MCF 10A (cell line): Measurements from ENCODE around the gene TAOK3. TPM values are rescaled to one million over a fixed set of nuclear protein-coding genes. Genes with fewer than 3 reads are reported as not detected.

ENCODE experiments used
- BruUV-seq: library from RNA; stranded (reverse); fragments of 400-500 nt; replicated peaks from 2 replicates; lab custom pipeline; 2021; lab: Mats Ljungman, UMichigan
- CTCF ChIA-PET: fragments of 300-600 bp; sonication (Branson Sonifier 250); formaldehyde crosslinking; extraction: SDS; loops from one replicate; lab custom pipeline; 2021; ENCODE audit warnings: antibody characterized with exemption, inconsistent platforms; lab: Yijun Ruan, JAX
- POLR2A ChIA-PET: fragments of 300-600, 350-650 bp; sonication (Branson Sonifier 250); formaldehyde crosslinking; extraction: SDS; loops from one replicate; lab custom pipeline; 2020; ENCODE audit warnings: antibody characterized with exemption, inconsistent platforms; lab: Yijun Ruan, JAX
- DNase-seq: peaks from one replicate; pipeline ENCODE4 v3.0.0-alpha.2; 2018; ENCODE audit not compliant: unreplicated experiment
- H3K27ac Mint-ChIP-seq: one replicate; pipeline ENCODE4 v1.8.0; 2022; ENCODE audit warnings: mild to moderate bottlenecking, low read depth, mixed read lengths; ENCODE audit not compliant: unreplicated experiment
- H3K27me3 Mint-ChIP-seq: one replicate; pipeline ENCODE4 v1.8.0; 2022; ENCODE audit warnings: mixed read lengths; ENCODE audit not compliant: insufficient read depth, unreplicated experiment
- H3K36me3 Mint-ChIP-seq: one replicate; pipeline ENCODE4 v1.8.0; 2022; ENCODE audit warnings: mild to moderate bottlenecking, moderate library complexity, mixed read lengths; ENCODE audit not compliant: insufficient read depth, unreplicated experiment
- H3K4me1 Mint-ChIP-seq: one replicate; pipeline ENCODE4 v1.8.0; 2022; ENCODE audit warnings: mixed read lengths; ENCODE audit not compliant: insufficient read depth, unreplicated experiment
- H3K4me3 Mint-ChIP-seq: one replicate; pipeline ENCODE4 v1.8.0; 2022; ENCODE audit warnings: mild to moderate bottlenecking, moderate library complexity, mixed read lengths; ENCODE audit not compliant: unreplicated experiment
- H3K9me3 Mint-ChIP-seq: one replicate; pipeline ENCODE4 v1.8.0; 2022; ENCODE audit warnings: mixed read lengths; ENCODE audit not compliant: unreplicated experiment
- CTCF ChIP-seq: fragments of 200-600 bp; IDR thresholded peaks from one replicate; pipeline ENCODE4 v1.8.0; 2022; ENCODE audit warnings: antibody characterized with exemption, mild to moderate bottlenecking; ENCODE audit not compliant: unreplicated experiment
- intact Hi-C: fragments of 100-400 bp; cut with micrococcal nuclease; formaldehyde crosslinking; loops from 2 replicates; pipeline ENCODE4 v1.14.1; 2022
- total RNA-seq: library from RNA; stranded (reverse); gene quantifications from 2 replicates; pipeline ENCODE4 v1.2.3, GENCODE V29; 2022

TAOK3 gene
- total RNA-seq, 1 experiment from 2014 or later, result 28.6 TPM

- peaks cover 86% of the 10 kb centered on the region for H3K36me3 Mint-ChIP-seq
- no peak for TF ChIP-seq CTCF
- H3K27me3 Mint-ChIP-seq, result no peaks in the 10 kb centered on the region
- intact Hi-C loops, result no loop called here
- DNase-seq, result no peak
- no peaks in the 10 kb centered on the region for H3K9me3 Mint-ChIP-seq
- ChIA-PET CTCF (interaction anchor here (1.0 kb wide), 1 partner anchor 1385 kb away, joined by 3 read pairs; no protein-coding TSS in a partner anchor), POLR2A (no interaction called here)
- BruUV-seq, result no TSS peak
- H3K4me3 Mint-ChIP-seq, result no peak overlapping the region
- no peaks in the 10 kb centered on the region for H3K4me1 Mint-ChIP-seq
- H3K27ac Mint-ChIP-seq, result no peak overlapping the region
Observed at GRCh38 chr12:118397708-118398440, 25.2 kb upstream of the TAOK3 start.

- no peak for DNase-seq
- intact Hi-C loops, result no loop called here
- peaks cover 86% of the 10 kb centered on the region for H3K36me3 Mint-ChIP-seq
- no peaks in the 10 kb centered on the region for H3K4me1 Mint-ChIP-seq
- TF ChIP-seq CTCF, result no peak
- POLR2A ChIA-PET, result no interaction called here
- no peaks in the 10 kb centered on the region for H3K27me3 Mint-ChIP-seq
- no peaks in the 10 kb centered on the region for H3K9me3 Mint-ChIP-seq
- no peak overlapping the region for H3K4me3 Mint-ChIP-seq
- H3K27ac Mint-ChIP-seq, result no peak overlapping the region
- BruUV-seq, result no TSS peak
- CTCF ChIA-PET, result interaction anchor here (1.6 to 5.5 kb wide), 2 partner anchors 14 to 1153 kb away, joined by 6 to 62 read pairs; partner anchors contain the start of gene SUDS3
Observed at GRCh38 chr12:118391836-118392235, 19.1 kb upstream of the TAOK3 start.

- Mint-ChIP-seq H3K4me1 (no peaks in the 10 kb centered on the region), H3K9me3 (no peaks in the 10 kb centered on the region), H3K4me3 (no peak overlapping the region), H3K36me3 (peaks cover 88% of the 10 kb centered on the region), H3K27me3 (no peaks in the 10 kb centered on the region), H3K27ac (no peak overlapping the region)
- TF ChIP-seq CTCF, result no peak
- POLR2A ChIA-PET, result interaction anchor here (1.2 kb wide), 1 partner anchor 14 kb away, joined by 3 read pairs; no protein-coding TSS in a partner anchor
- no peak for DNase-seq
- no TSS peak for BruUV-seq
- intact Hi-C loops, result no loop called here
- CTCF ChIA-PET, result interaction anchor here (1.2 to 5.5 kb wide), 3 partner anchors 14 to 1153 kb away, joined by 6 to 62 read pairs (median 7); partner anchors contain the start of gene SUDS3
Observed at GRCh38 chr12:118391424-118391823, 18.7 kb upstream of the TAOK3 start.

GRCh38 chr12:118377884-118378470 lies 5.3 kb upstream of the TAOK3 start:
- Mint-ChIP-seq H3K27me3 (no peaks in the 10 kb centered on the region), H3K36me3 (peaks cover 30% of the 10 kb centered on the region), H3K9me3 (no peaks in the 10 kb centered on the region), H3K4me1 (peaks cover 6% of the 10 kb centered on the region), H3K27ac (peak overlapping the region; percentile 2), H3K4me3 (peak overlapping the region; percentile 66)
- BruUV-seq, result no TSS peak
- peak; percentile 87 for TF ChIP-seq CTCF
- intact Hi-C loops, result loop anchor here (1.0 to 5.0 kb wide), 3 partner anchors 257 to 1167 kb away; partner anchors contain the start of gene WSB2
- ChIA-PET POLR2A (interaction anchor here (0.6 to 6.2 kb wide), 6 partner anchors 11 to 1533 kb away, joined by 3 to 89 read pairs (median 4); partner anchors contain the start of genes PEBP1 and PRKAB1), CTCF (interaction anchor here (0.6 to 8.9 kb wide), 63 partner anchors 8 to 1290 kb away, joined by 3 to 422 read pairs (median 4); partner anchors contain the start of genes PEBP1 and PRKAB1)
- peak; percentile 70 for DNase-seq
